GM21786 (cell line): Measurements from ENCODE around the gene RRN3.
"Not testable (repeated sequence)": the region's sequence is repeated elsewhere in the genome, so short reads cannot be mapped to it uniquely, and the experiment has no call there.

Experiments
- ATAC-seq: cut with Tn5 transposase; IDR thresholded peaks from one replicate; pipeline ENCODE4 v1.9.1; 2021; ENCODE audit not compliant: unreplicated experiment

The RRN3 gene

GRCh38 chr16:15100372-15100987 is 6.4 kb upstream of the RRN3 start:
- not testable (repeated sequence) for ATAC-seq

DNA sequence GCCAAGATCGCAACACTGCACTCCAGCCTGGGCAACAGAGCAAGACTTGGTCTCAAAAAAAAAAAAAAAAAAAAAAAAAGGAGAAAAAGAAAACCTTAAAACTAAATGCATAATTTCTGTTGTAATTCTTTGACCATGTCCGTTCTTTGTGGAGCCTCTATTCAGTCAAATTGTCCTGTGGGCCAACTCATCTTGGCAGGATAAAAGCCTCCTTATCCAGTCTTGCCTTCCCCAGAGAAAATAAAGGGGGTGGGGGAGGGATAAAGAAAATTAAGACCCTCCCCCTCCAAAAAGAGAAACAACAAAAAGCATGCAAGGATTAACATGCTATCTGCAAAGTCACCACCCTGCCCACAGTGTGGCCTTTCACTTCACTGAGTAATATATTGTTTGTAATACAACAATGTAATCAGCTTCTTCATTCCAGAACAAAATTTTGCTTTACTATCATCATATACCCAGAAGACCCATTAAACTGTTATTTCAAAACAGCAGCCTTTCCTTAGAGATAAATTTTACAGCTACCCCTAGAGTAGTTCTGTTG is 5.4 kb upstream of the RRN3 start:
- ATAC-seq = not testable (repeated sequence)

DNA sequence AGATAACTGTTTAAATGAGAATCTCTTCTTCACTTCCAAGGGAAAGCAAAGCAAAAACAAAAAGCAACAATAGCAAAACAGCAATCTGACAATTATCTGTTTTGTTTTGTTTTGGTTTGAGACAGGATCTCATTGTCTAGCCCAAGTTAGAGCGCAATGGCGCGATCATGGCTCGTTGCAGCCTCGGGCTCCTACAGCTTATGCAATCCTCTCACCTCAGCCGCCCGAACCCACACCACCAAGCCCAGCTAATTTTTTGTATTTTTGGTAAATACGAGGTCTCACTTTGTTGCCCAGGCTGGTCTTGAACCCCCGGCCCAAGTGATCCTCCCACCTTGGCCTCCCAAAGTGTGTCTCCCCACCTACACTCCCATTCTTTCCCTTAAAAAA is 2.5 kb upstream of the RRN3 start:
- ATAC-seq = not testable (repeated sequence)

- ATAC-seq = not testable (repeated sequence)
Observed at GRCh38 chr16:15093571-15093954, 509 bp downstream of the RRN3 start.

GRCh38 chr16:15090663-15091269 is 3.3 kb downstream of the RRN3 start:
- not testable (repeated sequence) for ATAC-seq

DNA sequence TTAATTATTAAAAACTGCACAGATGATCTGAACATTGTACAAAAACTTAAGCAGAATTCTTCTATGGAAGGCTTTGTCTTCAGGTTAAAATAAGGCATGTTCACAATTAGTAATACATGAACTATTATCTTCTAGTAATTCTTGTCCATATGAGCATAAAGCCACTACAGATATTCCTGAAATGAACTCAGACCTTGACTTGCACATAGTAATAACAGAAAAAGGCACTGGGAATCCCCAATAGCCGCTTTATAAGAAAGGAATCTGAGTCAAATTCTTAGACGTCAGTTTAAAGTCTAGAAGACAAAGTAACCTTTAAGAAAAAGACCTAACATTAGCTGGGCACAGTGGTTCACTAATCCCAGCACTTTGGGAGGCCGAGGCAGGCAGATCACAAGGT is 11.3 kb downstream of the RRN3 start:
- ATAC-seq = peak; percentile 48

- ATAC-seq = not testable (repeated sequence)
Observed at GRCh38 chr16:15080883-15081282, 13.2 kb downstream of the RRN3 start.

GRCh38 chr16:15076161-15076560 is 17.9 kb downstream of the RRN3 start:
- ATAC-seq = not testable (repeated sequence)

- ATAC-seq = no peak
Observed at GRCh38 chr16:15073101-15073500, 21.0 kb downstream of the RRN3 start.

GRCh38 chr16:15071916-15072769 is 21.9 kb downstream of the RRN3 start:
- ATAC-seq = peak; percentile 40

GRCh38 chr16:15071013-15071412 is 23.1 kb downstream of the RRN3 start:
- ATAC-seq = not testable (repeated sequence)

GRCh38 chr16:15066690-15067089 is 27.4 kb downstream of the RRN3 start:
- ATAC-seq = not testable (repeated sequence)

- not testable (repeated sequence) for ATAC-seq
Observed at GRCh38 chr16:15065961-15066360, 28.1 kb downstream of the RRN3 start.

- not testable (repeated sequence) for ATAC-seq
Observed at GRCh38 chr16:15062085-15062810, 31.8 kb downstream of the RRN3 start.

DNA sequence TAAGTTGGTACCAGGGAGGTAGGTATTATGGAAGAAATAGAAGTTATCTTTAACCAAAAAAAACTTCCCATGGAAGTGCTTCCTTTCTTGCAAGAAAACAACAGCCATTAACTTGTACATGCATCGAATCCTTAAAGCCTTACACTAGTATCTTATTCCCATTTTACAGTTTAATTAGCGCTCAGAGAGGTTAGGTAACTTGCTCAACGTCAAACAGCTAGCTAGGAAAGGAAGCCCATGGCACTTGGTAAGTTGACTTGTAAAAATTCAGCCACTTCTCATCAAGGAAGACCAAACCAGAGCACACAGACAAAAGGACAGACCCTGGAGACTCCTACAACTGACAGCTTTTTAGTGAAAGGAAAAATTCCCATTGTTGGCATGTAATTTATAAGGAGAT is 34.7 kb downstream of the RRN3 start:
- no peak for ATAC-seq

DNA sequence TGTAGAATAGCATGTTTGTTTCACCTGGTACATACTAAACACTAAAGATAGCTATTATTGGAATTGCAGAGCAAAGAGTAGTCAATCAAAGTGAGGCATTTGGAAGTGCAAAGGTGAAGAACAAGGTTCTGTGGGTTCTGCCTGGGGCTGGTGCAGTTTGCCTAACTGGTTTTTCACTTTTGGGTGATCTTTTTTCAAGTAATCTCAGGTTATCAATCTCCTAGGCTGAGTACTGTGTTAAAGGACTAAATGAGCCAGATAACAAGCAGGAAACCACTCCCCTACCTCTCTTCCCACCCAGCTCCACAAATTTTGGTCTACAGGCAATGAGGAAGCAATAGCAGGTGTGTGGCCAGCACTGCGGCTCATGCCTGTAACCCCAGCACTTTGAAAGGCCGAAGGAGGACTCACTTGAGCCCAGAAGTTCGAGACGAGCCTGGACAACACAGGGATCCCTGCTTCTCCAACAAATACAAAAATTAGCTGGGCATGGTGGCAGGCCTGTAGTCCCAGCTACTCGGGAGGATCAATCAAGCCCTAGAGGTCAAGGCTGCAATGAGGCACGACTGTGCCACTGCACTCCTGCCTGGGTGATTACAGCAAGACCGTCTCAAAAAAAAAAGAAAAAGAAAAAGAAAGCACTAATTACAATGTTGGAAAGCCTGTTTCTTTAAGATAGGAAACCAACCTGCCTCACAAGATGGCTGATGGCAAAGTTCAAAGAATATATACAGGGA is 36.2 kb downstream of the RRN3 start:
- no peak for ATAC-seq

DNA sequence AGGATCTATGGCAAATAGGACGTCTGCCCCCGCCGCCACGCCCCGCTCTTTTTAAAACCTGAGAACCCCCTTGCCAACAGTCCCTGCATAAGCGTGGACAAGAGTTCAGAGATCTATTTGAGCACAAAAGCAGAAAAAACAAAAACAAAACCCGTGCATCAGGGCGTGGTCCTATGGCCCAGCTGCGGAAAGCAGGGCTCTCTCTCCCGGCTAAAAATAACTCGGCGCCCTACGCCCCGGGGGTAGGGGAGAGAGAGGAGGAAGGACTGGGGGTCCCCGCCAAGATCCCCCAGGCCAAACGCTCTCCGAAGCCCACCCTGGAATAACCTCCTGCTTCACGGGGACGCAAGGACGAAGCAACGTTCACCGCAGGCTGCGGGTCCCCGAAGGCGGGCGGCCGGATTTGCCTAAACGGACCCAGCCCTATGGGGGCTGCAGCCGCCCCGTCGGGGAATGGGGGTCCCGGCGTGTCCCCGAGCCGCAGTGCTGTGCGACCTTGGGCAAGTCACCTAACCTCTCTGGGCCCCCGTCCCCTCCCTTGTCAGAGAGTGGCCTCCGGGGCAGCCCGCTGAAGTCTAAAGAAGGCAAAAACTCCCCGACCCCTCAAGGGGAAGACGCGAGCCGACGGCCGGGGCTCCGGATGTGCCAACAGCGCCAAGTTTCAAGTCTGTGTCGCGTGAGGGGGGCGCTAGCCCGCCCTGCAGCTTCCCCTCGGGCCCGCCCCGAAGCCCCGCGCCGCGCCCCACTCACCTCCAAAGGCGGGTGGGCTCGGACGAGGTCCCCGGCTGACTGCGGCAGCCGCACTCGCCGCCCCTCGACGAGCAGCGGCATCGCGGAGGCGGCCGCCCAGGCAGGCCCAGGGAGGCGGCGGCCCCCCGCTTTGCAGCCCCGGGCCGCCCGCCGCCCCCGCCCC is 38.7 kb downstream of the RRN3 start:
- ATAC-seq = peak; percentile 49

GRCh38 chr16:15054357-15055140 is 39.5 kb downstream of the RRN3 start:
- no peak for ATAC-seq
